GM19467 (cell line): Measurements from ENCODE around the gene CD300LF.

ENCODE experiments used
- ATAC-seq: cut with Tn5 transposase; IDR thresholded peaks from one replicate; pipeline ENCODE4 v1.9.1; 2021; ENCODE audit warnings: mild to moderate bottlenecking, moderate library complexity; ENCODE audit not compliant: unreplicated experiment

Gene CD300LF

DNA sequence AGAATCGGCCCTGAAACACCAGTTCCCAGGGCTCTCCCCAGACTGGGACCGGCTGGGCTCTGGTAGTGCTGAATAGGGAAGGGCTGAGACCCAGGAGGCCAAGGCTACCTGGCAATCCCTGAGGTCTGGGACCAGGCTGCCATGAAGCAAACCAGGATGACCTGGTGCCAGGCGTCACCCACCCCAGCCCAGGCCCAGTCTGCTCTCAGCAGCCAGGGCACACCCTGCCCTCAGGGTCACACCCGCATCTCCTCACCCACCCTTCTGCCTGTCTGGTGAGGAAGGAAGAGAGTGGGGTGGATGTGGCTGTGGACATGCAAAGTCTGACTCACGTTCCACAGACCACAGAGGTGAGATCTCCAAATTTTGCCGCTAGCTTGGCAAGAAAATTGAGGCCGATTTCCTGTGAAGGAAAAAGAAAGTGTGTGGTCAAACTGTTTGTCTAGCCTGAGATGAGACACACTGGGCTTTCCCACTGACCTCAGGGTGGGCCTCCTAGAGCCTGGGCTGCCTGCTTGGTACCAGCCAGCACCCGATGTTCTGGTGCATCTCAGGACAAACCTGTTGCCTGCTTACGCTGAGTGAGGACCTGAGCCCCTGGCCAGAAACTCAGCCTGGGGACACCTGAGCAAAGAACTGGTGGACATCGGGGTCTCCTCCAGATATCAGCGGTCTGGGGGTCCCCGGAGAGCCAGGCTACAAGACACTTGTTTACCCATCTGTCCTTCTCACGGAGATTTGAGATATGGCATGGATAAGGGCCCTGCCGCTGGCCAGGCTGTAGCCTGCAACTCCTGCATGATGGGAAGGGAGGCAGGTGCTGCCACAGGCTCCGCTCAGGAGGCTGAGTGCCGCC lies 18.0 kb upstream of the CD300LF start:
- no peak for ATAC-seq

DNA sequence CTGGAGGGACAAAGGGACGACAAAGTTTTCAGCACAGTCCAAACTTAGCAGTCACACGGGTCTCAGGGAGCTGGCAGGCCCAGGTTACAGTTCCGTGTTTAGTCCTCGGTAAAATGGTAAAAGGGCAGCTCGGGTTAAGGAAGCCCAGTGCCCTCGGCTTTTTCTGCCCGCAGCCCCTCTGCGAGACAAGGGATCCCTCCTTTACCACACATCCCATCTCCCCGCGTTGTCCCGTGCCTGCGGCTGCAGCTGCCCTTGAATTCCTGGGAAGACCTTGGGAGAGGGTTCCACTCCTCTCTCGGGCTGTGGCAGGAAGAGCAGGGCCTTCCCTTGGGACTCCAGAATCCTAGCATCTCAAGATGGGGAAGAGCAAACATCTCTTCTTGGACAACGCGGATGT lies 17.1 kb upstream of the CD300LF start:
- ATAC-seq, result no peak

DNA sequence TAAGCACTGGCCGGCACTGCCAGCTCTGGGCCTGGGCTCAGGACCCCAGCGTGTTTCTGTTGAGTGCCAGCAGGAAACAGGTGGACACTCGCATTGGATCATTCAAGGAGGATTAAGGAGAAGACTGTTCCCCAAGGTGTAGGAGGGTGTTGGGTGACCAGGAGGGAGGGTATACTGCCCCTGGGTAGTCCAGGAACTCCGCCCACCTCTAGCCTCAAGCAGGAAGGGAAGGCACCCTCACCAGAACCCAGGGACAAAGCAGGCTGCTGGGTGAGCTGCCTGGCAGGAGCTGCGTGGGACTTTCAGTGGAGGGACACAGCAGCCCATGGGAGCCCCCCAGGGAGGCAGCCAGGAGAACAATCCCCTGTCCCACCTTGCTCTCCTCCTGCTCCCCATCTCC lies 16.6 kb upstream of the CD300LF start:
- no peak for ATAC-seq

DNA sequence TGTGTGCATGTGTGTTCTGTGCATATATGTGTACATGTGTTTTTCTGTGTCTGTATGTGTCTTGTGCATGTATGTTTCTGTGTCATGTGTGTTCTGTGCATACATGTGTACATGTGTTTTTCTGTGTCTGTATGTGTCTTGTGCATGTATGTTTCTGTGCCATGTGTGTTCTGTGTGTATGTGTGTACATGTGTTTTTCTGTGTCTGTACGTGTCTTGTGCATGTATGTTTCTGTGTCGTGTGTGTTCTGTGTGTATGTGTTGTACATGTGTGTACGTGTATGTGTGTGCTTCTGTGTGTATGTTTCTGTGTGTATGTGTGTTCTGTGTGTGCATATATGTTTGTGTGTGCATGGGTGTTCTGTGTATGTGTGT lies 16.0 kb upstream of the CD300LF start:
- ATAC-seq, result no peak

DNA sequence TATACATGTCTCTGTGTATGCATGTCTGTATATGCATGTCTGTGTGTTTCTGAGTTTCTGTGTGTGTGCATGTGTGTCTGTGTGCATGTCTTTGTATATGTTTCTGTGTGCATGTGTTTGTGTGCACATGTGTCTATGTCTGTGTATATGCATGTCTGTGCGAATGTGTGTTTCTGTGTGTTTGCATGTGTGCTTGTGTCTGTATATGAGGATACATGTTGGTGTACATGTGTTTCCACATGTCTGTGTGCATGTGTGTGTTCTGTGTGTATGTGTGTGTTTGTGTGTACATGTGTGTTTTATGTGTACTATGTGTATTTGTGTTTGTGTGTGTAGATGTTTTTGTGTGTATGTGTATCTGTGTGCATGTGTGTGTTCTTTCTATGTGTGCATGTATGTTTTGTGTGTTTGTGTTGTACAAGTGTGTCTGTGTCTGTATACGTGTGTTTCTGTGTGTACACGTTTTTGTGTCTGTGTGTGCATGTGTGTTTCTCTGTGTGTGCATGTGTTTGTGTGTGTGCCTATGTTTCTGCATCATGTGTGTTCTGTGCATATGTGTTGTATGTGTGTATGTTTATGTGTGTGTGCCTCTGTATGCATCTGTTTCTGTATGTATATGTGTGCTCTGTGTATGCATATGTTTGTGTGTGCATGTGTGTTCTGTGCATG lies 15.4 kb upstream of the CD300LF start:
- no peak for ATAC-seq

DNA sequence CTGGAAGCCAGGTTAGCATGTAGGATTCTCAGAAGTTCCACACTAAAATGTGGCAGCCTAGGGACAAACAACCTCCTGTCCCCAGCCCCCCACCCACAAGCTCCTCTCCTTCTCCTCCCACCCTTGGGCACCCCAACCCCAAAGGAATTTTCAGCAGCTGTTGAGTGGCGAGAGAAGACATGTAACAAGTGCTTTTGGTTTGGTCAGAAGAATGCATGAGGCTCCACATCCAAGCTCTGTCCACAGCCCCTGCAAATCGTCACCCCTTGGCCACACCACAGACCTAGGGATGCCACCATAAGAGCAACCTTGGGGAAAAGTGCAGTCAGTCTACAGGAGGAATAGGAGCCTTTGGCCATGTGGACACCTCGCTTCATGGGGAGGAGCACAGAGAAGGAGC lies 12.4 kb upstream of the CD300LF start:
- ATAC-seq, result no peak

DNA sequence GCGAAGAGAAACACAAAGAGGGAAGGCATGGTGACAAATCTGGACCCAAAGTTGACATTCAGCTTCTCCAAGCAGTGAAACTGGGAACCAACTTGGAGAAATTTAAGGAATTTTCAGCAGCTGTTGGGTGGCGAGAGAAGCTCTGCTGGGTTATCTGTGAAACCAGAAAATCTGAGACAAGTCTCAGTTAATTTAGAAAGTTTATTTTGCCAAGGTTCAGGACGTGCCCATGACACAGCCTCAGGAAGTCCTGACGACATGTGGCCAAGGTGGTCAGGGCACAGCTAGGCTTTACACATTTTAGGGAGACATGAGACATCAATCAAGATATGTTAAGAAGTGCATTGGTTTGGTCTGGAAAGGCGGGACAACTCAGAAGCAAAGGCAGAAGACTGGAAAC lies 11.2 kb upstream of the CD300LF start:
- ATAC-seq, result no peak

DNA sequence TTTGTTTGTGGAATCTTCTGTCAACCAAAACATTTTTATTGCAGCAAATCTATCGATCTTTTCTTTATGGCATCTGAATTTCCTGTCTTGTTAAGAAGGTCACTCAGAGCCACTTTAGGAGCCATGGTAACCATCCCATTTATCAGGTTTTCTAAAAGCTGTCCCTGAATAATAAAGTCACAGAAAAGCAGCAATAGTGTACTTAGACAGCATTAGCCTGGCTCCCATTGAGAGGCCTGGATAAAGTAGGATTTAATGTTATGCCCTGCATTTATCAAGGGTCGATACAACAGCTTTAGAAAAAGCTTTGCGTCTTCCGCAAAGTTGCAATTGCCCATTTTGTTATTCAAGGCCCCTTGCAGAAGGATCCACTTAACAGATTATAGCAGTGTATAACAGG lies 10.1 kb upstream of the CD300LF start:
- ATAC-seq, result no peak

DNA sequence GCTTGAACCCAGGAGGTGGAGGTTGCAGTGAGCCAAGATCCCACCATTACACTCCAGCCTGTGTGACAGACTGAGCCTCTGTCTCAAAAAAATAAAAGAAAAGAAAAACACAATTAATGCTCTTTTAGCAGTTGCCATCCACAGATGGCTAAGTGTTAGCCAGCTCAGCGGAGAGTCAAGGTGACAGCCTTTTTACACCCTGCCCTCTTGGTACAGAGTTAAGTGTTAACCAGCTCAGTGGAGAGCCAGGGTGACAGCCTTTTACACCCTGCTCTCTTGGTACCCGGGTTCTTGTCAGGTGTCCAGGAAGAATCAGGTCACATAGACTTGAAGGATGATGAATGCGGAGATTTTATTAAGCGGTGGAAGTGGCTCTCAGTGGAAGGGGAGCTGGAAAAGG lies 7.8 kb upstream of the CD300LF start:
- ATAC-seq, result no peak

DNA sequence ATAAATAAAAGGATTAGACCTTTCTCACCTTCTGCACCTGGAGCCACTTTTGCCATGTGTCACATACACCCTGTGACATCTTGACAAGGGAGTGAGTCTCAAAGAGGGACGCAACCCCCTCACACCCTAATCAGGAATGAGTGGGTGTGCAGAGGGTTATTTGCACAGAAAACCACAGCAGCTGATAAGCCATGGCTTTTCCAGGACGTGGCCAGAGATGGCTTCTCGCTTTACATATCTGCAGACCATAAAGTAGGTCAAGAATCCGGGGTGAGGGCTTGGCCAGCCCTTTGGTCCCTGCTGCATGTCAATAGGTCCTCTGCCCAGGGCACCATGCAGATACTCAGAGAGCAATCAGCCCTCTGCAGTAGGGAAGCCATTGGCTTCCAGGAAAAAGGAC lies 2.4 kb upstream of the CD300LF start:
- ATAC-seq, result no peak

DNA sequence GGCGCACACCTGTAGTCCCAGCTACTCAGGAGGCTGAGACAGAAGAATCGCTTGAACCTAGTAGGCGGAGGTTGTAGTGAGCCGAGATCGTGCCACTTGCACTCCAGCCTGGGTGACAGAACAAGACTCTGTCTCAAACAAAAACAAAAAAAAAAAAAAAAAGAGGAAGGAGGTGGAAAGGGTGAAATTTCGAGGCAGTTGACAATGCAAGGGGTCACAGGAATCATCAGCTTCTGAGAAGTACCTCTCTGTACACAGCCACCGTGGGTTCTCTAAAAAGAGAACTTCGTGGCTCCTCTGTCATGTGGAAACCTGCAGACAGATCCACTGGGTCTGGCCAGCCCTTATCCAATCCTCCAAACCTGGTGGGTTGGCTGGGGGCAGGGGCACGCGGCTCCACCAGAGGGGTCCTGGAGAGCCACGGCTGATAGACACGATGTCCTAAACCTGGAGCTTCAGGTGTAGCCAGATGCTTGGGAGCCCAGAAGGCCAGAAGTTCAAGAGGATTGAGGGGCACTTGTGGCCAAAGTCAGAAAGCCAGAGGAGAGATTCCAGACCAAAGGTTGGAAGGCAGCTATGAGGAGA lies 540 bp upstream of the CD300LF start:
- no peak for ATAC-seq

DNA sequence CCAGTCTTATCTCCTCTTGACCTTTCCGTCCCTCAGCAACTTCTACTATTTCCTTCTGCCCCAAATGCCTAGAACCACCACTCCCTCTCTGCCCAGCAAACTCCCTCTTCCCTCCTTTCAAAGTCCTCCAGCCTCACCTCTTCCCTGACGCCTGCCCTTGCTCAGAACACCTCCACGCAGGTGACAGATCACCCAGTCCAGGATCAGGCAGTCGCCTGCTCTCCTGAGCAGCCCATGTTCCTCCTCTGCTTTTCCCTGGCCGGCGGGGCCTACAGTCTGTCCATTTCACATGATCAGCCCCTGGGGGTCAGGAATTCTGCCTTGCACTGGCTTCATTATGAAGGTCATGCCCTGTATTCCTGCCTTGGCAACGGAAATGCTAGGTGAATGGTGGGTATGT lies 422 bp downstream of the CD300LF start:
- ATAC-seq, result no peak

DNA sequence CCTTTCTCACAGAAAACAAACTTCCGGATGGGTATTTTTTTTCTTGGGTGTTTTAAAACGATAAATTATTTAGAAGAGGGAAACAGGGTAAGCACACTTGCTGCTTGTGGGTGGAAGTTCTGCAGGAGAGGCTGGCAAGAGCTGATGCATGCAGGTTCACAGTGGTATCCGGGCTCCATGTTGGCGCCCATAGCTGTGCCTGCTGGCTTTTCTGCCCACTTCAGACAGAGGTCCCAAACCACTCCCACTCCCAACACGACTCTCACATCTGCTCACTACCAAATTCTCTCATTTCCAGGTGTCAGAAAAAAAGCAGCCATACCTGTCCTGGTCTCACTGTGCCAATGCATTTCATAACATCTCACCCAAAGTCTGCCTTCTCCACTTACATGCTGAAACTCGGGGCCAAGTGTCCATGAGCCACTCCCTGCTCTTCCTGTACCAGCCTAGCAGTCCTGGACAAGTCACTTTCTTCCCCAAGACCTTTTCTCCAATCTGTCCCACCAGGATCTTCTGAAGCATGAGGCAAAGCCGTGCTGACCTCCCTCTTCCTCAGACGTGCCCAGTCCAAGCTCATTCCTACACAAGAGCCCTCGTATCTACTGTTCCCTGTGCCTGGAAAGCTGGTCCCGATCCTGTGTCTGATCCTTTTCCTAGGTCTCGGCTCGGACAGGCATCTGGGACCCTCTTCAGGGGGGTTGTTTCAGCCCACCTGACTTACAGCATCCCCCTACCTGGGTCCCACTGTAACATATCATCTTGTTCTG lies 1.5 kb downstream of the CD300LF start:
- ATAC-seq, result no peak

DNA sequence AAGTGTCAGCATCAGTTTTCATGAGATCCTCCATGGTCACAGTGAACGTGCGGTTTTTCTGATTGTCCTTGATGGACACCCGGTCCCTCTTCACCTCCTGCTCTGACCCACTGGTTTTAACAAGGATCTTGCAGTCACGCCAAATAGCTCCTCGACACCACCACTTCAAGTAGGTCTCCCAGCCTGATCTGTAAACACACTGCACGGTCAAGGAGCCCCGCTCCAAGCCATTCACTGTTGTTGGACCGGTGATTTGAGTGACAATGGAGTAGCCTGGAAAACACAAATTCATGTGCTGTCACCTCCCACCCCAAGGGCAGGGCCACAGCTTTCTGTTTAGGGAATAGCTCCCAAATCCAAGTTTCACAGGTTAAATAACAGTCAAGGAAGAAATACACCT lies 8.2 kb downstream of the CD300LF start:
- no peak for ATAC-seq

DNA sequence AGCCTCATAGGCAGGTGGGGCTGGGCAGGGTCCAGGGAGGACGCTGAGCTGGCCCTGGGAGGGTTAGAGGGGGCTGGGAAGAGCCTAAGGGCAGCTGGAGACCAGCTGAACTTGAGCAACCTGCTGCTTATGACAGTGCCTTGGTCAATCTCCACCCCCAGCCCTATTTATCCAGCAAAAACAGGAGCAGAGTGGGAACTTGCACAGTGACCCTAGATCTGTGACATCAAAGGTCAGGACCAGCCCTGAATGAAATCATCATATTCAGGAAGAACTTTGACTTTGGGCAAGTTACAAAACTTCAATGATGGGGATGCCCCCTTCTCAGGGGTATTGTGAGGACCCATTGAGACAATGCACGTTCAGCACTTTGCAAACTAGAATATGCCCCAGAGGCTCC lies 9.4 kb downstream of the CD300LF start:
- ATAC-seq, result no peak

DNA sequence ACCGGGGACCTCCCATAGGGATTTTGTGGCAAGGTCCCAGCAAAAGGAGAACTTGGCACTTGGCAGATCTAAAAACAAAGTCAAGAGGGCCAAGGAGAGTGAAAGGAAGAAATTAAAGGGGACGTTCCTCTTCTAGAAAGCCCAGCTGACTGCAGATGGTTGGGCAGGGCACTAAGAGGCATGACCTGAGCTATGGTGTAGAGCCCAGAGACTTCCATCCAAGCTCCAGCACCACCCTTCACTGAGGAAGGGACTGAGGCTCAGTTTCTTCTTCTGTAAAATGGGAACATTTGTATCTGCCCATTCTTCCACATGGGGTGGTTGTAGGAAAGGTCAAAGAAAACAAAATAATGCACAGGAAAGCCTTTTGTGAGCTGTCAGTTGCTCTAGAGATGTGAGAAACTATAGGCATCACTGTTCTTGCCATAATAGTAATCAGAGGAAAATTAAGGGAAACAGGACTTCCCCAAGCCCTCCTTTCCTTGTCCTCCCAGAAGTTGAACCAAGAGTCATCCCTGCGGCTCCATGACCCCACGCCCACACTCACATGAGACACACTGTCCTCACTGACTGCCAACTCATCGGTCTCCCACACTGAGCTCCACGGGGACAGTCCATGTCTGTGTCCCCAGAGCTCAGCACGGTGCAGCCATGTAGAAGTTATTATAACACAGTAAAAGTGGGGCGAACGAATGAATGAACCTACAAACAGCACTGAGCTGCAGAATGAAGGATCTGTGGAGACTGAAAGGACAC lies 10.4 kb downstream of the CD300LF start:
- ATAC-seq, result no peak

DNA sequence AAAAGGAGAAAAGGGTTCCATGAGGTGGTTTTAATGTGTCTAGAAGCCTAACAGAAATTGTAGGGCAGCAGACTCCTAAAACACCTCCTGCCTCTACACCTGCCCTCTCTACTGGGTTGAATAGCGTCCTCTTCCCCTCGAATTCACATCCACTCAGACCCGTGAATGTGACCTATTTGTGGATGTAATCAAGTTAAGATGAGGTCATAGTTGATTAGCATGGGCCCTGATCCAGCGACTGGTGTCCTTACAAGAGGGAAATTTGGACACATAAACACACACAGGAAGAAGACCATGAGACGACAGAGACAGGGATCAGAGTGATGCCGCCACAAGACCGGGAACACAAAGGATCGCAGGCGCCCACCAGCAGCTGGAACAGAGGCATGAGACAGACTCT lies 13.5 kb downstream of the CD300LF start:
- no peak for ATAC-seq

DNA sequence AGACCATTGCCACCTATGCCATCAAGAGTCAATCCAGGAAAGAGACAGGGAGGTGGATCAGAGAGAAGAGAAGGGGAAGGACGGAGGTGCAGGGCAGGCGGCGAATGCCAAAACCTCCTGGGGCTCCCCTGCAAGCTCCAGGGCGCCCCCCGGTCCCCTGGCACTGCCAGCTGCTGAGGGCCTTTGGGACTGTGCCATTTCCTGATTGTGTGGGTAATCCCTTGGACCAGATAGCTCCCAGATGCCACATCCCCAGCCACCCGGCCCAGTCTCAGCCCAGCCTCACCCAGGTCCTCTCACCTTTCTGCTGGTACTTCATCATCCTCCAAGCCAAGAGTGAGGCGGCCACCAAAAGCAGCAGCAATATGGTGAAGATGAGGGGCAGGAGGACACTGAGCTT lies 14.7 kb downstream of the CD300LF start:
- ATAC-seq, result no peak

DNA sequence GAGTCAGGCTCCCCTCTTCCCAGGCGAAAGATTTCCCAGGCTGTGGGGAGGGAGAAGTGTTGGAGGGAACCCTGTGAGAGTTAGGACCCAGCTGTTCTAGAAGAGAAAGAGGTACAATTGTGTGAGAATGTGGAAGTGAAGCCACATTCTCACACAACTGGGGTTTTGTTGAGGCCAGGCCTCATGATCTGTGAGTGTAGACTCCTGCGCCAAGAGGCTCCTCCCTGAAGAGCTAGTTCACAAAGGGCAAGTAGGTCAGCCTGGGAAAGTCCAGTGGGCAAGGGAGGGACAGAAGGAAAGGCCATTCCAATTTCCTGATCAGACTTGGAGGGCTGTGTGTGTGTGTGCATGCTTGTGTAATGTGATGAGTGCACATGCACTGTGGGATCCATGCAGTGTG lies 15.2 kb downstream of the CD300LF start:
- no peak for ATAC-seq

DNA sequence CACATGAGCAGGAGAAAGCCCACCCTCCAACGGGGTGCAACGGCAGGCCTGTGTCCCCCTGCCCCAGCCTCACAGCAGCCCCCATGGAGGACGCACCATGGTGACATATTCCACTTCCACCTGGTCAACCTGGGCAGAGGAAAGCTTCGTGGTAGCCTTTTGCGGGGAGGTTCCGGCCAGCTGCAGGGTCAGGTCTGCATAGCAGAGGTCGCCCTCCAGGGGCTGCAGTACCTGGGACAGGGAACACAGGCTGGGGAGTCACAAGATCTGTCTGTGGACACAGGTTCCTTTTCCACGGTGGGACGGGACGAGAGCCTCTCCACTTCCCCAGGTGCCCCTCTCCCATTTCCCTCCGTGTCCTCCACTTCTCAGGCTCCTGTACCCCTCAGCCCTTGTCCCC lies 17.1 kb downstream of the CD300LF start:
- no peak for ATAC-seq

DNA sequence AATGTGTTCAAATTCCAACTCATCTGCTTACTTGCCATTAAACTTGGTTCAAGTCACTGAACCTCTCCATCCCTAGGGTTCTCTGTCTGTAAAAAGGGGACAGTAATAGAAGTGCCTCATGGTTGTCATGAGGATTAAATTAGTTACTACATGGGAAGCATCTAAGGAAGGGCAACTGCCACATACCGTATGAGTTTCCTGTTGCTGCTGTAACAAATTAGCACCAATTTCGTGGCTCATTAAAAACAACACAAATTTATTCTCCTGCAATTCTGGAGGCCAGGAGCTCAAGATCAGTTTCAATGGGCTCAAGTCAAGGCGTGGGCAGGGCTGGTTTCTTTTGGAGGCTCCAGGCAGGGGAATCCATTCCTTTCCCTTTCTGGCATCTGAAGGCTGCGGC lies 18.6 kb downstream of the CD300LF start:
- ATAC-seq, result no peak
